SH-SY5Y (cell line): ENCODE measurements around the gene CTNNA3.

ENCODE experiments used
- GATA2 ChIP-seq: IDR thresholded peaks from 2 replicates; pipeline ENCODE4 v1.6.1; 2011; ENCODE audit warnings: mild to moderate bottlenecking, low read depth, low read length
- GATA3 ChIP-seq: IDR thresholded peaks from 2 replicates; pipeline ENCODE4 v1.6.1; 2011; ENCODE audit warnings: low read depth, mild to moderate bottlenecking, low read length, moderate library complexity

GRCh38 chr10:67239864-67240497, 456.0 kb downstream of the CTNNA3 start:
- TF ChIP-seq GATA3 = no peak
- TF ChIP-seq GATA2 = no peak
